ENCODE data around the gene NEK10.

- TF ChIP-seq CTCF (conservative IDR thresholded peaks at IDR 0.05; ENCODE audit: low read depth, low read length) (no peak), EZH2 (IDR thresholded peaks at IDR 0.05; ENCODE audit: borderline replicate concordance, low read depth, low read length, poor library complexity, severe bottlenecking) (no peak)
Observed at GRCh38 chr3:27345045-27345444, 24.1 kb downstream of the NEK10 start.
